Muscle layer of duodenum (tissue), 2 donors: ENCODE measurements around the gene PTPRN2.

Experiments used
- H3K27ac ChIP-seq: one replicate; pipeline ENCODE4 v1.7.0; 2013; ENCODE audit warnings: mild to moderate bottlenecking, low read length
- H3K27me3 ChIP-seq: one replicate; pipeline ENCODE4 v1.7.0; 2013; ENCODE audit warnings: low read depth, mild to moderate bottlenecking, control low read depth, low read length
- H3K36me3 ChIP-seq, 2 donors: one replicate each; pipeline ENCODE4 v1.7.0; 2013; ENCODE audit warnings: low read length in 2 of 2, control low read depth in 1 of 2, mild to moderate bottlenecking in 1 of 2; ENCODE audit not compliant: insufficient read depth in 2 of 2, control insufficient read depth in 1 of 2
- H3K4me1 ChIP-seq, 2 donors: one replicate each; pipeline ENCODE4 v1.7.0; 2013; ENCODE audit warnings: low read length in 2 of 2, mild to moderate bottlenecking in 2 of 2, control low read depth in 1 of 2, moderate library complexity in 1 of 2; ENCODE audit not compliant: insufficient read depth in 2 of 2, control insufficient read depth in 1 of 2
- H3K4me3 ChIP-seq, 2 donors: one replicate each; pipeline ENCODE4 v1.7.0; 2013; ENCODE audit warnings: low read length in 2 of 2, low read depth in 1 of 2, mild to moderate bottlenecking in 1 of 2
- H3K9me3 ChIP-seq, 2 donors: one replicate each; pipeline ENCODE4 v1.7.0; 2013; ENCODE audit warnings: low read length in 2 of 2, control low read depth in 1 of 2, mild to moderate bottlenecking in 1 of 2; ENCODE audit not compliant: control insufficient read depth in 1 of 2
- donor health status: healthy.

The PTPRN2 gene

GRCh38 chr7:157825325-157825724, 762.3 kb downstream of the PTPRN2 start:
- Histone ChIP-seq H3K27me3 (no peaks in the 10 kb centered on the region), H3K27ac (no peak overlapping the region), H3K4me3 (no peak overlapping the region), H3K36me3 (no peaks in the 10 kb centered on the region), H3K9me3 (peaks cover 0 to 5% of the 10 kb centered on the region in 2 donors), H3K4me1 (no peaks in the 10 kb centered on the region)

- peaks cover 0 to 5% of the 10 kb centered on the region in 2 donors for H3K9me3 ChIP-seq
- H3K4me3 ChIP-seq, result no peak overlapping the region
- H3K27ac ChIP-seq, result no peak overlapping the region
- no peaks in the 10 kb centered on the region for H3K4me1 ChIP-seq
- H3K27me3 ChIP-seq, result no peaks in the 10 kb centered on the region
- H3K36me3 ChIP-seq, result no peaks in the 10 kb centered on the region
Measured at GRCh38 chr7:157824819-157825121, 762.9 kb downstream of the PTPRN2 start.

- Histone ChIP-seq H3K9me3 (peaks cover 0 to 5% of the 10 kb centered on the region in 2 donors), H3K27ac (no peak overlapping the region), H3K4me1 (no peaks in the 10 kb centered on the region), H3K4me3 (no peak overlapping the region), H3K27me3 (no peaks in the 10 kb centered on the region), H3K36me3 (no peaks in the 10 kb centered on the region)
Measured at GRCh38 chr7:157824011-157824818, 763.4 kb downstream of the PTPRN2 start.

GRCh38 chr7:157822688-157823031, 765.0 kb downstream of the PTPRN2 start:
- H3K9me3 ChIP-seq, result peaks cover 0 to 5% of the 10 kb centered on the region in 2 donors
- no peak overlapping the region for H3K4me3 ChIP-seq

DNA sequence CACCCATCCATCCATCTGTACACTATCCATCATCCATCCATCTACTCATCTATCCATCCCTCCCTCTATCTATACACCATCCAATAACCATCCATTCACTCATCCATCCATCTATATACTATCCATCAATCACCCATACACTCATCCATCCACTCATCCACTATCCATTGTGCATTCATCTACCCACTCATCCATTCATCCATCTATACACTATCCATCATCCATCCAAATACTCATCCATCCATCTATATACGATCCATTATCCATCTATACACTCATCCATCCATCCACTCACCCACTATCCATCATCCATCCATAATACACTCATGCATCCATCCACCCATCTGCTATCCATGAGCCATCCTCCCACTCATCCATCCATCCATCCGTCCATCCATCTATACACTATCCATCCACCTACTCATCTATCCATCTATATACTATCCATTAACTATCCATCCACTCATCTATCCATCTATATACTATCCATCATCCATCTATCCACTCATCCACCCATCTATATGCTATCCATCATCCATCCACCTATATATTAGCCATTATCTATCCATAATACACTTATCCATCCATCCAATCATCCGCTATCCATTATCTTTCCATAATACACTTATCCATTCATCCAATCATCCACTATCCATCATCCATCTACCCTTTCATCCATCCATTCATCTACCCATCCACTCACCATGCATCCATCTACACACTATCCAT, 765.5 kb downstream of the PTPRN2 start:
- Histone ChIP-seq H3K36me3 (no peaks in the 10 kb centered on the region), H3K27me3 (no peaks in the 10 kb centered on the region), H3K9me3 (peaks cover 0 to 5% of the 10 kb centered on the region in 2 donors), H3K4me1 (no peaks in the 10 kb centered on the region), H3K27ac (no peak overlapping the region), H3K4me3 (no peak overlapping the region)

More at GRCh38 chr7:157822688-157823031, 765.0 kb downstream of the PTPRN2 start:
- no peaks in the 10 kb centered on the region for H3K4me1 ChIP-seq
- no peaks in the 10 kb centered on the region for H3K27me3 ChIP-seq
- no peak overlapping the region for H3K27ac ChIP-seq
- no peaks in the 10 kb centered on the region for H3K36me3 ChIP-seq

GRCh38 chr7:157820796-157821195, 766.8 kb downstream of the PTPRN2 start:
- H3K4me3 ChIP-seq, result no peak overlapping the region
- no peak overlapping the region for H3K27ac ChIP-seq

GRCh38 chr7:157819455-157819807, 768.2 kb downstream of the PTPRN2 start:
- H3K27me3 ChIP-seq, result no peaks in the 10 kb centered on the region
- peaks cover 0 to 3% of the 10 kb centered on the region in 2 donors for H3K9me3 ChIP-seq
- no peaks in the 10 kb centered on the region for H3K4me1 ChIP-seq
- no peaks in the 10 kb centered on the region for H3K36me3 ChIP-seq
- no peak overlapping the region for H3K27ac ChIP-seq
- no peak overlapping the region for H3K4me3 ChIP-seq

More at GRCh38 chr7:157820796-157821195, 766.8 kb downstream of the PTPRN2 start:
- Histone ChIP-seq H3K4me1 (no peaks in the 10 kb centered on the region), H3K27me3 (no peaks in the 10 kb centered on the region), H3K9me3 (peaks cover 0 to 3% of the 10 kb centered on the region in 2 donors), H3K36me3 (no peaks in the 10 kb centered on the region)

GRCh38 chr7:157818701-157819454, 768.7 kb downstream of the PTPRN2 start:
- no peaks in the 10 kb centered on the region for H3K27me3 ChIP-seq
- H3K4me1 ChIP-seq, result no peaks in the 10 kb centered on the region
- H3K36me3 ChIP-seq, result no peaks in the 10 kb centered on the region
- H3K4me3 ChIP-seq, result no peak overlapping the region
- no peak overlapping the region for H3K27ac ChIP-seq
- peaks cover 0 to 3% of the 10 kb centered on the region in 2 donors for H3K9me3 ChIP-seq

- no peak overlapping the region for H3K27ac ChIP-seq
- H3K36me3 ChIP-seq, result no peaks in the 10 kb centered on the region
- no peaks in the 10 kb centered on the region for H3K4me1 ChIP-seq
- H3K9me3 ChIP-seq, result peaks cover 0 to 3% of the 10 kb centered on the region in 2 donors
- H3K27me3 ChIP-seq, result no peaks in the 10 kb centered on the region
- H3K4me3 ChIP-seq, result no peak overlapping the region
Measured at GRCh38 chr7:157817944-157818700, 769.5 kb downstream of the PTPRN2 start.

DNA sequence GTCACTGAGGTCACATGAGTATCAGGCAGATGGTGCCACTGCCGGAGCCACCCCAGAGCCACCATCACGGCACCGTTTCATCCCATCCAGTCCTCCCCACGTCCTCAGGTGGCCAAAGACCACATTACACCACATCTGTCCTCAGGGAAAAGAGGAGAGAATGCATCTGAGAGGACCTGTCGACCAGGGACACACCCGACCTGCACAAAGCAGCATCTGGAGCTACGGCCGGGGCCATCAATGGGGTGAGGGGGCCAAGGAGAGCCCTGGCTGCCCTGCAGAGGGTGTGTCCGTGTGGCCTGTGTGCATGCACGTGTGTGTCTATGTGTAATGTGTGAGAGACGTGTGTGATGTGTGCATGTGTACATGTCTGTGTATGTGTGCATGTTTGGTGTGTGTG, 770.2 kb downstream of the PTPRN2 start:
- H3K27ac ChIP-seq, result no peak overlapping the region
- H3K4me3 ChIP-seq, result no peak overlapping the region
- no peaks in the 10 kb centered on the region for H3K27me3 ChIP-seq
- no peaks in the 10 kb centered on the region for H3K4me1 ChIP-seq
- H3K36me3 ChIP-seq, result no peaks in the 10 kb centered on the region
- H3K9me3 ChIP-seq, result no peaks in the 10 kb centered on the region
